OCI-LY1 (cell line): ENCODE measurements around the gene RFX6.

Source experiments
- CTCF ChIP-seq: fragments of 200-600 bp; sonication (generic), shearing (Covaris generic); IDR thresholded peaks from 2 replicates; pipeline ENCODE4 v1.5.1; 2017; ENCODE audit warnings: mild to moderate bottlenecking, antibody characterized with exemption, low read length, moderate library complexity, mixed read lengths
- EZH2 ChIP-seq: fragments of 200-600 bp; sonication (generic), shearing (Covaris generic); IDR thresholded peaks from 2 replicates; pipeline ENCODE4 v1.8.0; 2017; ENCODE audit warnings: borderline replicate concordance, mixed run types, mild to moderate bottlenecking, antibody characterized with exemption, low read length, moderate library complexity, mixed read lengths

GRCh38 chr6:116887168-116887567 lies 10.1 kb downstream of the RFX6 start:
- TF ChIP-seq EZH2 (no peak), CTCF (no peak)
